IPS-NIHi7 (cell line): ENCODE data around the gene MYLK.

Source experiments
- DNase-seq: peaks from one replicate; pipeline ENCODE4 v3.0.0; 2012; ENCODE audit warnings: mixed read lengths; ENCODE audit errors: extremely low spot score

MYLK gene

DNA sequence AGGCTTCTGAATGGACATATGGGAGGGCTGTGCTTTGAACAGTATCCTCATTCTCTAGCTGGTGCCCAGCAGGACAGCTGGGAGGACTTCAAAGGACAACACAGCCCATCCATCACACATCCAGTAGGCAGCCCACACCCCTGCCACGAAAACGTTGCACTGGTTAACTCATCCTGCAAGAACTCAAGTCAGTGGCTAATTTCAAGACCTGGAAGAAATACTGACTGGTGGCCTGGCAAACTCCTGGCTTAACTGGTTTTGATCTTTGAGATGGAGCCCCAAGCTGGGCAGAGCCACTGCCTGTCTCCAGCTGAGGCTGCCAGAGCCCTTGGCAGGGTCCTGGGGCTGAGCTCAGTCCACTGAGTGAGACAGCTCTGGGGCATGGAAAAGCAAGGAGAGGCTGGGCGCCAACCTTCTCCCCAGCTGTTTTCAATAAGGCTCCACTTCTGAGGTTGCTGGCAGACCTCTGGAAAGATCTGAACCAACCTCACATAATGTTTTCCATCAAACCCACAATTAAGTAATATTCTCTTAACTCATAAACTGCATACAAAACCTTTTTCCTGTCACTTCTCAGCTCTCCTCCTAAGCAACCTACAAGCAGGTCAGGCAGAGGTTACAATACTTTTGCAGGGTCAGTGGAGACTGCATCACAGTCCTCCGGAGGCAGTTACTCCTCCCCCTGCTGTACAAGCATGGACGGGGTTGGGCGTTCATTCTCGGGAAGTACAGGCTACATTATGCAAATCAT lies 110.3 kb downstream of the MYLK start:
- DNase-seq = no peak

DNA sequence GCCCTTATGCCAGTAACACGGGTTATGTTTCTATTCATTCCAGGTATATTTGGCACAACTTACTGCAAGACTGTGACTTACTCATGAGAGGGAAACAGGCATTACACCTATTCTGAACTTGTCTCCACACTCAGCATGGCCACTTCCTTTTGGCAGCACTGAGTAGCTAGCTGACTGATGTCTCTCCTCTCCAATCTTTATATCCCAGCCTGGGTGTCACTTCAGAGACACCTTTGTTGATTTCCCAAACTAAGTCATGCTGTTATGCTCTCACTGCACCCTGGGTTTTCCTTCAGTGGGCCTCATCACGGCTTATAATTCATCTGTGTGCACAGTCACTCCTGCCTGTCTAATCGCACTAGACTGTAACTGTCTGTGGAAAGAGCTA lies 114.8 kb downstream of the MYLK start:
- no peak for DNase-seq

DNA sequence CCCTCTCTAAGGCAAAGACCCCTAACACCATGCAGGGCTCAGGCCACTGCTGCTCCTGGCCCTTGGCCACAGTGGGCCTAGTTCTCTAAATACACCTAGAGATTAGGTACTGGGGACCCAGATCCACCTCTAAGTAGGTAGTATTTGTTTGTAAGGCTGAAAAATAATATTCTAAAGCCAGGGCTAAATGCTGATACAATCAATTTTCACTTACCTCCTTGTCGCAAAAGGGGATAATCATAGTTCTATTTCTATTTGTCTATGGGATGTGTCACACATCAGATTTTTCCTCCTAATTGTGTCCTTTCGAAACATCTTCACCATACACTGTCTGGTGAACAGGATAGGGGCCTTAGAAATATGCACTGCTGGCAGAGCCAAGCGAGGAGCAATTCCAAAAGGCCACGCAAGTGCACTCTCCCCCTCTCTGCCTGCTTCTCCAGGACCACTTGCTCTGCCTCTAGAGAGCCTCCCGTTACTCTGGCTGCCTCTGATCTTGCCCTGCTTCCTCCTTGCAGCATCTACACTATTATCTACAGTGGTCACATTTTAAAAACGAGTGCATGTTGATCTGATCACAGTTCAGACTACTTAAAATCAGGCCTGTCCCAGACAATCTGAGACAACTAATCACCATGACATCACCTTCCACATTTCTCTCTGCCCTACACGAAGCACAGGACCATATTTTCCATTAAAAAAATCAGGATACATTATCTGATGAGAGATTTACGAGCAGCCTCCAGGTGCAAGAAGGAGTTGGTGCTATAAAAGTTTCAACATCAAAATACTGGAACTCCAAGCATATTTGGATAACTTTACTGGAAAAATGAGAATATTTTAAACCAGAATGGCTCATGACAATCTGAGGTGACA lies 115.4 kb downstream of the MYLK start:
- no peak for DNase-seq

GRCh38 chr3:123767564-123768292 lies 116.4 kb downstream of the MYLK start:
- no peak for DNase-seq

- DNase-seq = no peak
Measured at GRCh38 chr3:123767009-123767372, 117.1 kb downstream of the MYLK start.

- no peak for DNase-seq
Measured at GRCh38 chr3:123766193-123767008, 117.7 kb downstream of the MYLK start.

GRCh38 chr3:123765475-123766128 lies 118.5 kb downstream of the MYLK start:
- no peak for DNase-seq

GRCh38 chr3:123764647-123765046 lies 119.5 kb downstream of the MYLK start:
- no peak for DNase-seq

GRCh38 chr3:123762805-123763204 lies 121.3 kb downstream of the MYLK start:
- no peak for DNase-seq

- no peak for DNase-seq
Measured at GRCh38 chr3:123760817-123761216, 123.3 kb downstream of the MYLK start.

DNA sequence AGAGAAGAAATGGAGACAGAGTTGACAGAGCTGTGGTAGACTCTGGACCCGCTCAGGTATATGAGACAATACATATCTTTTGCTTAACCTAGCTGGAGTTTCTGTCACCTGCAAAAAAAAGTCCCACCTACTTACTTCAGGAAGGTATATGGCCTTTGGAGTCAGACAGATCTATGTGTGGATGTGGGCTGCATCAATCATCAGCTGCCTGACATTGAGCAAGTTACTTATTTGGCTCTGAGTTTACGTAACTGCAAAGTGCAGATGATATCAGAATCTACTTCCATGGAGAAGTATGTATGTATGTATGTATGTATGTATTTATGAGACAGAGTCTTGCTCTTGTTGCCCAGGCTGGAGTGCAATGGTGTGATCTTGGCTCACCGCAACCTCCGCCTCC lies 124.3 kb downstream of the MYLK start:
- DNase-seq = no peak

GRCh38 chr3:123759311-123759710 lies 124.8 kb downstream of the MYLK start:
- DNase-seq = no peak

- no peak for DNase-seq
Measured at GRCh38 chr3:123758081-123758564, 126.0 kb downstream of the MYLK start.

- DNase-seq = no peak
Measured at GRCh38 chr3:123757281-123757940, 126.7 kb downstream of the MYLK start.

DNA sequence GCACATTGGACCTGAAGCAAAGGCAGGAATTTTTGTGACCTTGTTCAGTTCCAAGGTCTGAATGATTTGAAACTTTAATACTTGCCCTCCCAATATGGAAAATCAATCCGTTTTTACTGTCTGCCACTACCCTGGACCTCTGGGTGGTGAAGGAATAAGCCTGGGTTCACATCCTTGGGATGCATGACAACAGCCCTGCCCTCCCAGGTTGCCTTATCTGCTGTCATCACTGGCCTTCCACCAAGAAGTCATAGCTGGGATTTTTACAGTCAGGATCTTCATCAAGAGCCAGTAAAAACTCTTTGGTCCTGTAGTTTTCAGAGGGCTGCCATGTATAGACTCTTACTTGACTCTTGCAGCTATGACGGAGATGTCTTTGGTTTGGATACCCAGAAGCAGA lies 128.6 kb downstream of the MYLK start:
- no peak for DNase-seq

- no peak for DNase-seq
Measured at GRCh38 chr3:123755085-123755484, 129.0 kb downstream of the MYLK start.

DNA sequence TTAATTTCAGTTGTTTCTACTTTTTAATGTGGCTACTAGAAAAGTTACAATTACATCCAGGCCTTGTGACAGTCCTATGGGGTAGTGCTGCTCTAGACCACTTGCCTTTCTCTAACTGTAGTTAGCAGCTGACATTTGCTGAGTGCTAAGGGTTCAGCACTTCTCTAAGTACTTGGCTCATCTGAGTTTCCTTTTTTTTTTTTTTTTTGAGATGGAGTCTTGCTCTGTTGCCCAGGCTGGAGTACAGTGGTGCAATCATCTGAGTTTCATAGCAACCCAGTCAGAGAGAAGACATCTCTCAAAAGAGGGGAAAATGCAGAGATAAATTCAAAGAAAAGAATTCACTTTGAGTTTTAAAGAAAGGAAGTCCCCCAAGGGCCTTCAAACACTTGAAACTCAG lies 130.8 kb downstream of the MYLK start:
- no peak for DNase-seq

- DNase-seq = no peak
Measured at GRCh38 chr3:123752228-123752627, 131.9 kb downstream of the MYLK start.

DNA sequence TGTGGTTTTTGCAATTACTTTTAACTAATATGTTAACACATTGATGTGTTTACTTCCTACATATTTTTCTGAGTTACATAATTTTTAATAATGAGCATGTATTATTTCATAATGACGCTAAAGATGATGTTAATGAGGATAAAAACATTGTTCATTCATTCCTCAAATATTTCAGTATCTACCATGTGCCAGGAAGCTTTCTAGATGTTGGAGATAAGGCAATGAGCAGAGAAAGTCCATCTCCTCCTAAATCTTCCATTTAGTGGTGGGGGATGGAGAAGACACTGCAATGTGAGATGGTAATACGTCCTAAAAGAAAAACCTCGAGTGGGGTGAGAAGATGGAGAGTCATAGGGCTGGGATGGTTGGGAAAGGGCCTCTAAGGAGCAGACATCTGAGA lies 132.7 kb downstream of the MYLK start:
- no peak for DNase-seq

DNA sequence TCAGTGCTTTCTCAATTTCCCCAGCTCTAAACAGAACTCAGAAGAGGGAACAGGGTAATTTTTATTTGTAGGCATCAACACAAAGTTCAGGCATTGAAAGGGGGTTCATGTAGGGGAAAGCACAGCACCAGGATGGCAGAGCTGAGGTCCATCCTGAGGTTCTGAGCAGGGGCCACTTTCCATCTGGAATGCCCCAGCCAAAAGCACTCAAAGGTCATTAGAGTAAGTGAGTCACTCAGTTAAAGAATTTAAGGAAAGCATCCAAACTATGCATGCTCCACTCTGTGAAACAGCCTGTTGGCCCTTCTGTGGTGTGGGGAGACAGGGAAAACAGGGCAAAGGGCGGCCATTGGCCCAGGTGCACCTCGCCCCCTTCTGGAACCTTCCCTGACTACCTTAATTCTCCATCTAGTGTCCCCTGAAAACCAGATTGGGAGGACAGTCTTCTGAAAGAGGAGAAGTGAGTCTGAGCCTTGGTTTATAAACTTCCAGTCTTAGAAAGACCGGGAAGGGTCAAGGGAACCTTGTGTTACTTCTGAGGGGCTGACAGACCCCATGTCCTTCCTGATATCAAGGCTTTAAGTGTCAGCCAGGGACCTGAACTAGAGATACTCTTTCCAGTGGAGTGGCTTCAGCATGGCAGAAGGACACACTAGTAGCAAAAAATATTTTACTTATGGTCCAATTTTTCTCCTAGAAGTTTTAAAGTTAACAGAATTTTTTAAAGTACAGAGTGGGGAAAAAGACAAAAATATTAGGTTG lies 133.3 kb downstream of the MYLK start:
- peak; percentile 63 for DNase-seq
